ENCODE data around the gene FBXO39. TPM values are rescaled to one million over a fixed set of nuclear protein-coding genes. Genes with fewer than 3 reads are reported as not detected.
"Not testable (repeated sequence)": the region's sequence is repeated elsewhere in the genome, so short reads cannot be mapped to it uniquely, and the experiment has no call there.

The FBXO39 gene
- total and polyA plus RNA-seq, 5 experiments from 2014 or later = 0.15 to 0.29 TPM; not detected in 3

DNA sequence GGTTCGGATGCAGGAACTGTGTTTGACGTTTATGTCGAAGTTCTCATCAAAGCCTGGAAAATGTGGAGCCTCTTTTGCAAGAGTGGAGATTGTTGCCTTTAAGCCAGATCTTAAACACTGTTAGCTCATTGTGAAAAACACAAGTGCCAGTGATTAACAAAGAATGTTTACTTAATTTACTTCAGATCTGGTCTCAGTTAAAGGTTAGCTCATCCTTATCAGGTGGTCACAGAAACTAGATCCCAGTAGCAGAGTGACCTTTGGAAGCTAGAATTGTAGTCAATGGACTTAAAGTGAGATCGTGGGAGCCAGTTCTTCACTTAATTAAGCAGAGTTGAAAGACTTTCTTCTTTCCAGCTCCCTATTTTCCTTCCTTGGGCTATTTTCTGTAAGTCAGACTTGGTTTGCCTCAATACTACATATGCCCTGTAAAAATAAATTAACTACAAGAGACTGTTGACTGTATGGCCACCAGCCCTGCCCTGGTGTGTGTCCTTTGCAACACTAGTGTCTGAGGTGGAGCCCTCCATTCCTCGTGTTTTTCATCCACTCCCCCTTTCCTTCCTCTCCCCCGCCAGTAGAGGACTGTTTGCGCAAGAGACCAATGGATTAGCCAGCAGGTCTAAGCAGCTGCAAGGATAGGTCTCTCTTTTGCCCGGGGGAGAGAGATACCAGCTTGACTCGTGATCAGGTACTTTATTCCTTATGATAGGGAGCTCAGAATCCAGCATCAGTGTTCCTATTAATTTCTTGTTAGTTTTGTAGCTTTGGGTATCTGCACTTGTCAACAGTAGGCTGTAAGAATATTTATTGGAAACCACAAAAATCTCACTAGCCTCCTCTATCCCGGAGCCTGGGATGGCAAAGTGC is 20.2 kb downstream of the FBXO39 start:
- H3K27me3 Mint-ChIP-seq = peaks cover 9 to 44% (median 19%) of the 10 kb centered on the region in 5 donors

DNA sequence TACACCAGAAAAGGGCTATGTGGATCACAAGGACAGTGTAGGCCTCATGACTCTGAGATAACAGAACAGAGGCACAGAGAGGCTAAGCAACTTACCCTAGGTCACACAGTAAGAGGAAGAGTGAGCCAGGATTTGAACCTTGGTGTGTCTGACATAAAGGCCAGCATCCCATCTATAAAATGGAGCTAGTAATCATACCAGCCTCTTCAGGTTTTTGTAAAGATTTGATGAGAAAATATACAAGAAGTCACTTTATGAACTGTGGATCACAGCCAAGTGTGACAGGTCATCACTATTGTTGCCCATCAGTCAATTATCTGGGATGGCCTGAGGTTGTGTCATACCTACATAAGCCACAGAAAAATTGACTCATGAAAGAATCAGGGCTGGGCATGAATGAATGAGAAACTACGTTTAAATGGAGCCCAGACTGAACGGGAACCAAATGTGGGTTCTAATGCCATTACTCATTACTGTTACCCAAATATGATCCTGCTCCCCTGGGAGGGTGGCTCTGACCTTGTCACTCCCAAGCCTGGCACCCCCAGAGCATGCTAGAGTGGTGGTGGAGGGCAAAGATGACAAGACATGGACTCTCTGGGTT is 21.0 kb downstream of the FBXO39 start:
- no peak overlapping the region for H3K27ac Mint-ChIP-seq
- H3K36me3 Mint-ChIP-seq = no peaks in the 10 kb centered on the region
- H3K9me3 Mint-ChIP-seq = no peaks in the 10 kb centered on the region
- H3K4me3 Mint-ChIP-seq = no peak overlapping the region
- H3K4me1 Mint-ChIP-seq = no peaks in the 10 kb centered on the region
- POLR2A ChIA-PET = no interaction called here
- peaks cover 9 to 37% (median 15%) of the 10 kb centered on the region in 5 donors for H3K27me3 Mint-ChIP-seq
- DNase-seq (no peak), ATAC-seq (no peak)

More for the DNA sequence above, 20.2 kb downstream of the FBXO39 start:
- H3K9me3 Mint-ChIP-seq = no peaks in the 10 kb centered on the region
- no peak overlapping the region for H3K4me3 Mint-ChIP-seq
- ATAC-seq (no peak), DNase-seq (no peak)
- H3K27ac Mint-ChIP-seq = no peak overlapping the region
- no peaks in the 10 kb centered on the region for H3K4me1 Mint-ChIP-seq
- no peaks in the 10 kb centered on the region for H3K36me3 Mint-ChIP-seq
- POLR2A ChIA-PET = no interaction called here

DNA sequence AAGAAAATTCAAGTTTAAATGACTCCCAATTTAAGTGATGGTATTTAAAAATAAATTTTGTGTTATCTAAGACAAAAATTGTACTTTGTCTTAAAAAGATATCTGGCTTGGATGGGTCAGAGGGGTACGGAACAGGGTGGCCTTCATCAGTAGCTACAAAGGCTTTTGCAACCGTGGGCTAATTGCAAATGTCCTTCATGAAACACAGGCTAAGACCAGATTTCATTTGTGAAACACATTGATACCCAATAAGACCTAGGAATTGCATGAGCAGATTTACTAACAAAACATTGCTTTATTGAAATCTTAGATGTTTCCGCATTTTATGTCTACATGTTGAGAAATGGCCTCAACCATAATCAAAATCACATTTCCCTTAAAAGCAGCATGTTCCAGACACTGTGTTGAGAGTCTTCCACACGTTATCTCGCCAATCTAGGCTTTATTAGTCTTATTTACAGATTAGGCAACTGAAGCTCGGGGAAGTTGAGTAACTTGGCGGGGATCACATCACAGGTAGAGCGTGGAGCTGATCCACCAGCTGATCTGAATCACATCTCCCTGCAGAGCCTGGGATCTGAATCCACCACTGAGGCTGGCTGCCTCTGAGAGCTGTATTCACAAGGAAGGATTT is 21.8 kb downstream of the FBXO39 start:
- Mint-ChIP-seq H3K36me3 (no peaks in the 10 kb centered on the region), H3K9me3 (no peaks in the 10 kb centered on the region), H3K27me3 (peaks cover 5 to 28% (median 8%) of the 10 kb centered on the region in 5 donors), H3K27ac (no peak overlapping the region), H3K4me1 (no peaks in the 10 kb centered on the region), H3K4me3 (no peak overlapping the region)
- DNase-seq (no peak), ATAC-seq (no peak)
- POLR2A ChIA-PET = no interaction called here

DNA sequence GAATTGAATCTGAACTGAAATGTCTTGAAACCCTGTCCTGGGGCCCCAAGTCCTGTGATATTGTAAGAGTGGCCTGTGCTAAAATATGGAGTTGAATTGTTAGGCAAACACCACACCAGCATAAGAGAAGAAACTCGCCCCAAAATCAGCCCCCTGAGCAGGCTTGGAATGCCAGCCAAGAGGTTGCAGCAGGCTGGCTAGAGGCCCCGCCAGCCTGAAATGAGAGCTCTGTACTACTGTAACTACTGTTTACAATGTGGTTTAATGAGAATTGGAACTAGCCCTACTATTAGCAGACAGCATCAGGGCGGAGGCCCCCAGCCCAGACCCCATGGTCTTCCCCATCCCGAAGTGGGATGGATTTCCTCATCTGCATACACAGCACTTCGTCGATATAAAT is 23.7 kb downstream of the FBXO39 start:
- POLR2A ChIA-PET = no interaction called here
- Mint-ChIP-seq H3K4me3 (no peak overlapping the region), H3K4me1 (no peaks in the 10 kb centered on the region), H3K27me3 (peaks cover 1 to 16% (median 6%) of the 10 kb centered on the region in 5 donors), H3K27ac (no peak overlapping the region), H3K36me3 (no peaks in the 10 kb centered on the region), H3K9me3 (no peaks in the 10 kb centered on the region)
- ATAC-seq = no peak
- DNase-seq = no peak

DNA sequence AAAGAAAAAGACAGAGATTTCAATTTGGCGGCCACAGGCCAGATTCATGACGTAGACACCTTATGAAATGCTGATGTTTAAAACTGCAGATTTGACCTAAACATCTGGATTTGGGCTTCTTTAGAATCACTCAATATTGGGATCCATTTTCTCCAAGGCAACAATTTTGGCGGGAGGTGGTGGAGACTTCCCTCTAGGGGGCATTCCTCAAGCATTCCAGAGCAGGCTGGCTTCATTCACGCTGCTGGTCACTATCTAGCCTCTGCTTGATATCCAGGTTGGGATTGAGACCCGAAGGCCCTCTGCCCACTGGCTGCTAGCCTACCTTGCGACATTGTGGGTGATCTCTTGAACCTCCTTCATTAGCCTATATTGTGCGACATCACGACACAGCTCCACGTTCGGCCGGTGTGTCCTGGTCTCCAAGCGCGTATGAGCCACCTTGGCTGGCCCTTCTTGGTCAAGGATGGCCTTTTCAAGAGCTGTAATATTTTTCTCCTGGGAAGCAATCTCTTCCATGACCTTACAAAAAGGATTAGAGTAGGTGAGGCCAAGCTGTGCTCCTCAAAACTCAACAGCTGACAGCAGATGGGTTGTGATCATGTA is 24.5 kb downstream of the FBXO39 start:
- Mint-ChIP-seq H3K27ac (no peak overlapping the region), H3K36me3 (no peaks in the 10 kb centered on the region), H3K4me1 (no peaks in the 10 kb centered on the region), H3K9me3 (no peaks in the 10 kb centered on the region), H3K27me3 (peaks cover 0 to 16% (median 4%) of the 10 kb centered on the region in 5 donors), H3K4me3 (no peak overlapping the region)
- ATAC-seq (no peak), DNase-seq (no peak)
- POLR2A ChIA-PET = no interaction called here

DNA sequence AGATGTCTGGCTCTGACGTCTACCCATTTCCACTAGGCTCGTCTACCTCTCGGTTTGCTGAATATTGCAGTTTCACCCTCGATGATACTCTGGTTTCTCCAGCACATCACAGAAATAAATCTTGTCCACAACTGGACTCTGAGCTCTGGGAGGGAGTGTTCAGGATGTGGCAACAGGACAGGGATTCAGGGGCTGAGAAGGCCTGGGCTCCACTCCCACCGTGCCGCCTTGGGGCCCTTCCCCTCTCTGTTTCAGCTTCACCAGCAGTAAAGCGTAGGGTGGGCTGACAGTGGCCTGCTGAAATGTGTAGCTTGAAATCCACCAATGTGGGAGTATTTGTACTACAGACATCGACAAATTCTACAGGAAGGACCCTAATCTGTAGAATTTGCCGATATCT is 35.5 kb downstream of the FBXO39 start:
- Mint-ChIP-seq H3K4me3 (no peak overlapping the region), H3K27ac (no peak overlapping the region), H3K9me3 (peaks cover 0 to 4% (median 0%) of the 10 kb centered on the region in 9 donors), H3K27me3 (peaks cover 15 to 49% (median 26%) of the 10 kb centered on the region in 5 donors), H3K4me1 (no peaks in the 10 kb centered on the region), H3K36me3 (peaks cover 0 to 8% (median 0%) of the 10 kb centered on the region in 3 donors)
- POLR2A ChIA-PET = no interaction called here
- no peak for ATAC-seq
- no peak for DNase-seq

DNA sequence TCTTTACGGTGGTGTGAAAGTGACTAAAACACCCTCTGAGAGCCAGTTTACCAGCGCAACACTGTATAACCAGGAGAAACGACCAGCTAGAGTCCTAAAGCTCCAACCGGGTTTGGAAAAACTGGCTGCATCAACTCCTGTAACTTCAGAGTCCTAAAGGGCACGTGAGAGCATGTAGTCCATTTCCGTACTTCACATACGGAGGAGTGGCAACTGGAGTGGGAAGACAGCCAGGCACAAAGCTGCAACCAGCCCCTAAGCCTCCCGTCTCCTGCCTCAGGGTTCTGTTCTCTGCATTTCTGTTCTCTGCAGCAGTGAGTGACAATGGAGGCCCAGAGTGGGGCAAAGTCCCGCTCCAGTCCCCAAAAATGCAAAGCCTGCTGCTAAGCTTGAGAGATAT is 36.3 kb downstream of the FBXO39 start:
- Mint-ChIP-seq H3K27ac (no peak overlapping the region), H3K27me3 (peaks cover 15 to 53% (median 28%) of the 10 kb centered on the region in 5 donors), H3K9me3 (peaks cover 0 to 4% (median 0%) of the 10 kb centered on the region in 9 donors), H3K4me1 (no peaks in the 10 kb centered on the region), H3K36me3 (peaks cover 0 to 8% (median 0%) of the 10 kb centered on the region in 3 donors), H3K4me3 (no peak overlapping the region)
- POLR2A ChIA-PET = no interaction called here
- no peak for ATAC-seq
- DNase-seq = no peak

DNA sequence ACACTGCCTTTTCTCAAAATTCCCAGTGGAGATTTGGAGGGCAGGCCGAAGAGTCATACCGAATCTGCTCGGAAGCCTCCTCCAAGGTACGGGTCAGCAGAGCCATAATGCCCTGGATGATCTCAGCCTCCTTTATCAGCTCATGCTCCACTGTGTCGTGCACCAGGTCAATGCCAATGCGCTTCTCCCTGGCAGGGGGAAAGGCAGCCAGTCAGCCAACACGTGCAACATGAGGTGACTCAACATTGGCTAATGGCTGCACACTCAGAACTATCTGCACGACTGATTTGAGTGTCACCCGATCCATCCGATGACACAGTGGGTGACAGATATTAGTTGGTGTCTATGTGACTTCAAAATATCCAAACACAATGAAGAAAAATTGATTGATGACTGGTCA is 39.8 kb downstream of the FBXO39 start:
- no peak overlapping the region for H3K27ac Mint-ChIP-seq
- no peak overlapping the region for H3K4me3 Mint-ChIP-seq
- no peaks in the 10 kb centered on the region for H3K36me3 Mint-ChIP-seq
- peaks cover 18 to 54% (median 28%) of the 10 kb centered on the region in 5 donors for H3K27me3 Mint-ChIP-seq
- H3K4me1 Mint-ChIP-seq = no peaks in the 10 kb centered on the region
- POLR2A ChIA-PET = no interaction called here
- H3K9me3 Mint-ChIP-seq = peaks cover 0 to 4% (median 0%) of the 10 kb centered on the region in 9 donors
- DNase-seq (no peak), ATAC-seq (no peak)

DNA sequence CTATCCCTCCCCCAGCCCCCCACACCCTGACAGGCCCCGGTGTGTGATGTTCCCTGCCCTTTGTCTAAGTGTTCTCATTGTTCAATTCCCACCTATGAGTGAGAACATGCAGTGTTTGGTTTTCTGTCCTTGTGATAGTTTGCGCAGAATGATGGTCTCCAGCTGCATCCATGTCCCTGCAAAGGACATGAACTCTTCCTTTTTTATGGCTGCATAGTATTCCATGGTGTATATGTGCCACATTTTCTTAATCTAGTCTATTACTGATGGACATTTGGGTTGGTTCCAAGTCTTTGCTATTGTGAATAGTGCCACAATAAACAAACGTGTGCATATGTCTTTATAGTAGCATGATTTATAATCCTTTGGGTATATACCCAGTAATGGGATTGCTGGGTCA is 40.4 kb downstream of the FBXO39 start:
- H3K9me3 Mint-ChIP-seq, DNase-seq, H3K4me1 Mint-ChIP-seq, ATAC-seq, H3K36me3 Mint-ChIP-seq, H3K27ac Mint-ChIP-seq, POLR2A ChIA-PET, H3K4me3 Mint-ChIP-seq: not testable (repeated sequence)
- peaks cover 16 to 53% (median 30%) of the 10 kb centered on the region in 5 donors for H3K27me3 Mint-ChIP-seq

DNA sequence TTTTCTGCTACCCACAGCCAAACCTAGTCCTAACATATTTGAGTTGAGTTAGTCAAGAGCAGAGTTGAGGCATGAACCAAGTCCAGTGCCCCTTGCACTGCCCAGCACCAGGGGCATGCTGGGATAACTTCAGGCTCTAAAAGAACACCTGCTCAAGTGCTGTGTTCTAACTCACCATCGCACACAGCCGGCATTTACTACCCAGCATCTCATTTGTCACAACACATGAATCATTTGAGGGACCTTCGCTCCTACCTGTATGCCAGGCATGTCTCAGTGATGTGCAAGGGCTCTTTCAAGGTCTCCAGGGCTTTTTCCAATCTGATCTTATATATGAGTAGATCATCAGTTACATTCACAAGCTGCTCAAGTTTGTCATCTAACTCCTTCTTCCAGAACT is 42.9 kb downstream of the FBXO39 start:
- H3K4me1 Mint-ChIP-seq = no peaks in the 10 kb centered on the region
- POLR2A ChIA-PET = no interaction called here
- no peak overlapping the region for H3K27ac Mint-ChIP-seq
- H3K27me3 Mint-ChIP-seq = peaks cover 8 to 34% (median 23%) of the 10 kb centered on the region in 5 donors
- H3K36me3 Mint-ChIP-seq = no peaks in the 10 kb centered on the region
- ATAC-seq = no peak
- peaks cover 0 to 4% (median 0%) of the 10 kb centered on the region in 9 donors for H3K9me3 Mint-ChIP-seq
- H3K4me3 Mint-ChIP-seq = no peak overlapping the region
- no peak for DNase-seq

DNA sequence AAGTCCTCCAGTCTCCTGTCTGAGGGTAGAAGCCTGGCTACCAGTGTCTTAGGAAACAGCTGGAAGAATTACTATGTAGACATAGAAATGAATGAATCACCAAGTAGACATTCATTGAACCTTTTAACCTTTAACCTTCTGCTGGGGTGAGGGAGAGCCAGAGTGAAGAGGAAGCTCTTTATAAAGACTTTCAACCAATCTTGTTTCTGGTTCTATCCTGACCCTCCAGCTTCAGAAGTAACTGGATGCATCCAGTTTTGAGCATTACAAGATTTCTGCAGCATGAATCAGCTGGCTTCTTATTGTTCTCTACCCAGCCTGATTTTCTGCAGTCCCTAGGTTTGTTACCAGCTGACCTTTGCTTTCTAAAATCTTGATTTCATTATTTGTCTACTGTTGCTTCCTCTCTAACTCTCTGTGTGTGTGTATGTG is 47.0 kb downstream of the FBXO39 start:
- H3K36me3 Mint-ChIP-seq = no peaks in the 10 kb centered on the region
- H3K4me3 Mint-ChIP-seq = no peak overlapping the region
- ATAC-seq = no peak
- no peaks in the 10 kb centered on the region for H3K9me3 Mint-ChIP-seq
- POLR2A ChIA-PET = no interaction called here
- H3K4me1 Mint-ChIP-seq = no peaks in the 10 kb centered on the region
- no peak for DNase-seq
- peaks cover 15 to 40% (median 24%) of the 10 kb centered on the region in 5 donors for H3K27me3 Mint-ChIP-seq
- no peak overlapping the region for H3K27ac Mint-ChIP-seq

DNA sequence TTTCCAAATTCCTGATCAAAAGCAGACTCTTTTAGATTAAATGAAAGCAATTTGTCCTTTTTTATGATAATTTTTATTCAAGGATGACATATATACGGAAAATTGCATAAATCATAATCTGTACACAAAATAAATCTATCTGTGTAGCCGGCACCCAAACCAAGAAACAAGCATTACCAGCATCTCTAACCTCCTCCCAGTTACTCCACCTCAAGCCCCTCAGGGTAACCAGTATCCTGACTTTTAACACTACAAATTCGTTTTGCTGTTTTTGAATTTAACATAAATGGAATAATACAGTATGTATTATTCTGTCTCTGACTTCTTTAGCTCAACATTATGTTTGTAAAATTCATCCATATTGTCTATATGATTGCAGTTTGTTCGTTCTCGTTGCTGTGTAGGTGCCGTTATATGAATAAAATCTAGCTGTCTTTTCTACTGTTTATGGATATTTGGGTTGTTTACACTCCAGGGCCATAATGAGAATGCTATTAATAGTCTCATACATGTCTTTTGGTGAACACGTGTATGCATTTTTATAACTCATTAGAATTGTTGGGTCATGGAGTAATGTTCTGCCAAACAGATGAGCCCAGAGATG is 54.5 kb downstream of the FBXO39 start:
- Mint-ChIP-seq H3K36me3 (no peaks in the 10 kb centered on the region), H3K4me3 (peak overlapping the region in 6 of 10 donors; percentile 19 to 76 (median 51)), H3K27me3 (peaks cover 35 to 70% (median 66%) of the 10 kb centered on the region in 5 donors), H3K4me1 (peaks cover 11 to 20% (median 14%) of the 10 kb centered on the region in 4 donors), H3K27ac (peak overlapping the region in 6 of 10 donors; percentile 4 to 97 (median 84)), H3K9me3 (no peaks in the 10 kb centered on the region)
- DNase-seq (no peak), ATAC-seq (no peak)
- POLR2A ChIA-PET = no interaction called here

Data from naive thymus-derived CD8-positive, alpha-beta T cell (primary cell).